ENCODE results near the gene RDH11.

Gene RDH11

GRCh38 chr14:67630938-67631337 lies 64.6 kb downstream of the RDH11 start:
- no peak for TF ChIP-seq BHLHE40 (IDR thresholded peaks at IDR 0.05; ENCODE audit: borderline replicate concordance)
- TF ChIP-seq NFRKB (IDR thresholded peaks at IDR 0.05): no peak
- ChIA-PET CTCF (no interaction called here), POLR2A (interaction anchor here (0.8 kb wide), 1 partner anchor 10 kb away, joined by 3 read pairs; no protein-coding TSS in a partner anchor)
- no peak for DNase-seq (ENCODE audit: extremely low spot score)

- TF ChIP-seq SP1 (IDR thresholded peaks at IDR 0.05): no peak
- TF ChIP-seq SUZ12 (IDR thresholded peaks at IDR 0.05): no peak
- DNase-seq (ENCODE audit: extremely low spot score): no peak
- CTCF ChIA-PET: no interaction called here
- POLR2A ChIA-PET: no interaction called here
Observed at GRCh38 chr14:67630186-67630585, 65.4 kb downstream of the RDH11 start.

GRCh38 chr14:67627519-67627918 lies 68.0 kb downstream of the RDH11 start:
- TF ChIP-seq ELF4 (IDR thresholded peaks at IDR 0.05) (no peak), TARDBP (IDR thresholded peaks at IDR 0.05) (no peak), CTBP1 (IDR thresholded peaks at IDR 0.05; ENCODE audit: borderline replicate concordance) (no peak), FOXA1 (IDR thresholded peaks at IDR 0.05) (no peak), PKNOX1 (IDR thresholded peaks at IDR 0.05) (no peak), ARNT (IDR thresholded peaks at IDR 0.05) (no peak), L3MBTL2 (conservative IDR thresholded peaks at IDR 0.05) (no peak), ZNF384 (IDR thresholded peaks at IDR 0.05) (no peak), SUZ12 (IDR thresholded peaks at IDR 0.05) (no peak), SP1 (IDR thresholded peaks at IDR 0.05) (no peak), BHLHE40 (IDR thresholded peaks at IDR 0.05; ENCODE audit: borderline replicate concordance) (no peak), NFRKB (IDR thresholded peaks at IDR 0.05) (no peak), FOXM1 (IDR thresholded peaks at IDR 0.05; ENCODE audit: borderline replicate concordance) (no peak), HDGF (IDR thresholded peaks at IDR 0.05; ENCODE audit: borderline replicate concordance) (no peak)
- no peak for DNase-seq (ENCODE audit: extremely low spot score)
- CTCF ChIA-PET: no interaction called here
- POLR2A ChIA-PET: interaction anchor here (1.6 kb wide), 1 partner anchor 27 kb away, joined by 4 read pairs; the partner anchor contains the start of gene PIGH
